Parathyroid adenoma (tissue), 2 donors: ENCODE results near the gene ZNF792.

Experiments used
- H2AFZ ChIP-seq: fragments of 300-600 bp; sonication (generic); one replicate; pipeline ENCODE4 v1.7.0; 2017; ENCODE audit warnings: antibody characterized with exemption, mild to moderate bottlenecking
- H3K27ac ChIP-seq: fragments of 300-600 bp; sonication (generic); one replicate; pipeline ENCODE4 v1.7.0; 2017
- H3K27me3 ChIP-seq: fragments of 300-600 bp; sonication (generic); one replicate; pipeline ENCODE4 v1.7.0; 2017; ENCODE audit warnings: low read length; ENCODE audit not compliant: control insufficient read depth, insufficient read depth
- H3K36me3 ChIP-seq: fragments of 300-600 bp; sonication (generic); one replicate; pipeline ENCODE4 v1.7.0; 2017; ENCODE audit warnings: low read length; ENCODE audit not compliant: control insufficient read depth, insufficient read depth
- H3K4me1 ChIP-seq: fragments of 300-600 bp; sonication (generic); one replicate; pipeline ENCODE4 v1.7.0; 2017; ENCODE audit warnings: control low read depth
- H3K4me2 ChIP-seq: fragments of 300-600 bp; sonication (generic); one replicate; pipeline ENCODE4 v1.7.0; 2017; ENCODE audit warnings: low read length
- H3K4me3 ChIP-seq: fragments of 300-600 bp; sonication (generic); one replicate; pipeline ENCODE4 v1.7.0; 2017; ENCODE audit warnings: low read depth, low read length
- H3K79me2 ChIP-seq: fragments of 300-600 bp; sonication (generic); one replicate; pipeline ENCODE4 v1.7.0; 2017; ENCODE audit warnings: control low read depth
- H3K9ac ChIP-seq: fragments of 300-600 bp; sonication (generic); one replicate; pipeline ENCODE4 v1.7.0; 2017; ENCODE audit warnings: mild to moderate bottlenecking
- H3K9me3 ChIP-seq: fragments of 300-600 bp; sonication (generic); one replicate; pipeline ENCODE4 v1.7.0; 2017; ENCODE audit warnings: low read length; ENCODE audit not compliant: control insufficient read depth
- CTCF ChIP-seq: fragments of 300-600 bp; sonication (generic); IDR thresholded peaks from one replicate; pipeline ENCODE4 v1.7.0; 2017; ENCODE audit warnings: antibody characterized with exemption, mild to moderate bottlenecking
- donor health status: primary hyperparathyroidism.

ZNF792 gene

GRCh38 chr19:34960940-34961679 is 2.9 kb downstream of the ZNF792 start:
- Histone ChIP-seq H3K4me3 (no peak overlapping the region), H3K79me2 (peaks cover 4% of the 10 kb centered on the region), H3K27me3 (no peaks in the 10 kb centered on the region), H3K4me2 (no peak overlapping the region), H3K4me1 (peaks cover 10% of the 10 kb centered on the region), H3K27ac (no peak overlapping the region), H3K9ac (no peak overlapping the region), H2AFZ (no peak overlapping the region), H3K9me3 (no peaks in the 10 kb centered on the region), H3K36me3 (peaks cover 4% of the 10 kb centered on the region)
- no peak for TF ChIP-seq CTCF

GRCh38 chr19:34960103-34960805 is 3.8 kb downstream of the ZNF792 start:
- H3K9me3 ChIP-seq: no peaks in the 10 kb centered on the region
- H3K4me2 ChIP-seq: no peak overlapping the region
- H3K4me3 ChIP-seq: no peak overlapping the region

GRCh38 chr19:34959021-34959420 is 5.0 kb downstream of the ZNF792 start:
- H2AFZ ChIP-seq: no peak overlapping the region
- no peaks in the 10 kb centered on the region for H3K9me3 ChIP-seq
- H3K79me2 ChIP-seq: peaks cover 4% of the 10 kb centered on the region
- peaks cover 10% of the 10 kb centered on the region for H3K4me1 ChIP-seq
- no peak overlapping the region for H3K9ac ChIP-seq
- TF ChIP-seq CTCF: no peak
- H3K36me3 ChIP-seq: peaks cover 4% of the 10 kb centered on the region
- H3K4me3 ChIP-seq: no peak overlapping the region
- H3K4me2 ChIP-seq: no peak overlapping the region
- no peak overlapping the region for H3K27ac ChIP-seq
- H3K27me3 ChIP-seq: no peaks in the 10 kb centered on the region

More at GRCh38 chr19:34960103-34960805, 3.8 kb downstream of the ZNF792 start:
- H3K27me3 ChIP-seq: no peaks in the 10 kb centered on the region
- no peak overlapping the region for H3K9ac ChIP-seq
- peaks cover 10% of the 10 kb centered on the region for H3K4me1 ChIP-seq
- H3K36me3 ChIP-seq: peaks cover 4% of the 10 kb centered on the region
- H3K27ac ChIP-seq: no peak overlapping the region
- TF ChIP-seq CTCF: no peak
- no peak overlapping the region for H2AFZ ChIP-seq
- peaks cover 4% of the 10 kb centered on the region for H3K79me2 ChIP-seq

GRCh38 chr19:34957830-34958751 is 5.9 kb downstream of the ZNF792 start:
- Histone ChIP-seq H3K9me3 (no peaks in the 10 kb centered on the region), H3K4me1 (peaks cover 9% of the 10 kb centered on the region)
- no peak for TF ChIP-seq CTCF

More at GRCh38 chr19:34957830-34958751, 5.9 kb downstream of the ZNF792 start:
- H2AFZ ChIP-seq: no peak overlapping the region
- no peak overlapping the region for H3K27ac ChIP-seq
- peaks cover 4% of the 10 kb centered on the region for H3K36me3 ChIP-seq
- no peak overlapping the region for H3K9ac ChIP-seq
- no peaks in the 10 kb centered on the region for H3K27me3 ChIP-seq
- H3K4me3 ChIP-seq: no peak overlapping the region
- no peak overlapping the region for H3K4me2 ChIP-seq
- H3K79me2 ChIP-seq: peaks cover under 1% of the 10 kb centered on the region
